H1 (cell line): ENCODE data around the gene PGRMC1.

ENCODE experiments used
- ATF3 ChIP-seq: IDR thresholded peaks from 2 replicates; pipeline ENCODE4 v1.6.1; 2011; ENCODE audit warnings: low read depth, mild to moderate bottlenecking, low read length; ENCODE audit not compliant: insufficient read depth
- CTCF ChIP-seq, 3 experiments: IDR thresholded peaks; 1 replicate in 2 of 3; 2 replicates in 1 of 3; pipeline versions ENCODE4 v1.5.1 to v1.6.1; 2011; ENCODE audit warnings: low read length in 3 of 3, mild to moderate bottlenecking in 3 of 3, inconsistent platforms in 2 of 3, low read depth in 1 of 3, moderate library complexity in 1 of 3; ENCODE audit not compliant: insufficient read depth in 1 of 3; ENCODE audit errors: control extremely low read depth in 1 of 3
- POLR2A ChIP-seq, 2 experiments: IDR thresholded peaks; 1 replicate in 1 of 2; 2 replicates in 1 of 2; pipeline ENCODE4 v1.6.1; 2011; ENCODE audit warnings: low read depth in 2 of 2, low read length in 2 of 2, mild to moderate bottlenecking in 2 of 2; ENCODE audit errors: control extremely low read depth in 1 of 2
- POLR2AphosphoS5 ChIP-seq: IDR thresholded peaks from 2 replicates; pipeline ENCODE4 v1.6.1; 2011; ENCODE audit warnings: low read depth, low read length
- SRF ChIP-seq: IDR thresholded peaks from 2 replicates; pipeline ENCODE4 v1.6.1; 2011; ENCODE audit warnings: mild to moderate bottlenecking, low read depth, low read length, moderate library complexity

GRCh38 chrX:119231936-119232445, 4.1 kb upstream of the PGRMC1 start:
- TF ChIP-seq SRF (no peak), POLR2A (IDR thresholded peaks at IDR 0.05; ENCODE audit: control extremely low read depth in 1 of 2, low read depth in 2 of 2, low read length in 2 of 2) (no peak), POLR2AphosphoS5 (no peak), CTCF (IDR thresholded peaks at IDR 0.05; ENCODE audit: control extremely low read depth in 1 of 3, insufficient read depth in 1 of 3, low read depth in 1 of 3, low read length in 3 of 3) (no peak), ATF3 (no peak)
